HFFc6 (cell line): ENCODE results near the gene M1AP. TPM values are rescaled to one million over a fixed set of nuclear protein-coding genes. Genes with fewer than 3 reads are reported as not detected.

Source experiments
- DNase-seq: peaks from one replicate; pipeline ENCODE4 v3.0.0-alpha.2; 2018
- H3K27ac Mint-ChIP-seq: 2 replicates; pipeline ENCODE4 v1.8.0; 2020; ENCODE audit warnings: mild to moderate bottlenecking, mixed read lengths
- H3K27me3 Mint-ChIP-seq: 2 replicates; pipeline ENCODE4 v1.8.0; 2021; ENCODE audit warnings: mild to moderate bottlenecking, moderate library complexity, mixed read lengths; ENCODE audit not compliant: insufficient read depth
- H3K36me3 Mint-ChIP-seq: 2 replicates; pipeline ENCODE4 v1.8.0; 2021; ENCODE audit warnings: low read depth, mixed read lengths
- H3K4me1 Mint-ChIP-seq: 2 replicates; pipeline ENCODE4 v1.8.0; 2020; ENCODE audit warnings: low read depth, mixed read lengths
- H3K4me3 Mint-ChIP-seq: 2 replicates; pipeline ENCODE4 v1.8.0; 2020; ENCODE audit warnings: mild to moderate bottlenecking, moderate library complexity, mixed read lengths
- H3K9me3 Mint-ChIP-seq: 2 replicates; pipeline ENCODE4 v1.8.0; 2020; ENCODE audit warnings: mild to moderate bottlenecking, mixed read lengths
- CTCF ChIP-seq: fragments of 200-600 bp; sonication (generic); IDR thresholded peaks from 2 replicates; pipeline ENCODE4 v1.5.0; 2021; ENCODE audit warnings: antibody characterized with exemption, mild to moderate bottlenecking
- total RNA-seq, 6 experiments: library from RNA; stranded (reverse); fragmentation: NEBNext Ultra II Directional; extraction: Animal tissue kit (Norgen Biotek cat#: 25700); gene quantifications; 2 replicates in 1 of 6; 3 replicates in 5 of 6; pipeline ENCODE4 v1.2.3, GENCODE V29; 2021

Gene M1AP
- total RNA-seq, 6 experiments from 2014 or later, result 0.14 to 0.38 (median 0.17) TPM; not detected in 1

GRCh38 chr2:74597410-74597809 lies 50.7 kb downstream of the M1AP start:
- Mint-ChIP-seq H3K4me1 (peaks cover 14% of the 10 kb centered on the region), H3K9me3 (no peaks in the 10 kb centered on the region), H3K27me3 (peaks cover 11% of the 10 kb centered on the region), H3K4me3 (no peak overlapping the region), H3K27ac (no peak overlapping the region), H3K36me3 (no peaks in the 10 kb centered on the region)
- no peak for DNase-seq
- no peak for TF ChIP-seq CTCF

DNA sequence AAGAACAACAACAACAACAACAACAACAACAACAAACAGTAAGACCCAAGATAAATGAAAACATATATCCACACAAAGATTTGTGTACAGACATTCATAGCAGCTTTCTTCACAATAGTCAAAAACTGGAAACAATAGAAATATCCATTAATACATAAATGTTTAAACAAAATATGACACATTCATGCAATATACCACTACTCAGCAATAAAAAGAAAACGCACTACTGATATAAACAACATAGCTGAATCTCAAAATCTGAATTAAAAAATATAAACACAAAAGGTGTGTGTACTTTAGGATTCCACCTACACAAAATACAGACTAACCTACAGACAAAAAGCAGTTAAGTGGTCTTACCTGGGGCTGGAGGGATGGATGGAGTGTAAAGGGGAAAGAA lies 51.5 kb downstream of the M1AP start:
- H3K36me3 Mint-ChIP-seq, result no peaks in the 10 kb centered on the region
- peaks cover 11% of the 10 kb centered on the region for H3K27me3 Mint-ChIP-seq
- TF ChIP-seq CTCF, result no peak
- H3K4me3 Mint-ChIP-seq, result no peak overlapping the region
- DNase-seq, result no peak
- H3K4me1 Mint-ChIP-seq, result peaks cover 11% of the 10 kb centered on the region
- H3K27ac Mint-ChIP-seq, result no peak overlapping the region
- no peaks in the 10 kb centered on the region for H3K9me3 Mint-ChIP-seq

DNA sequence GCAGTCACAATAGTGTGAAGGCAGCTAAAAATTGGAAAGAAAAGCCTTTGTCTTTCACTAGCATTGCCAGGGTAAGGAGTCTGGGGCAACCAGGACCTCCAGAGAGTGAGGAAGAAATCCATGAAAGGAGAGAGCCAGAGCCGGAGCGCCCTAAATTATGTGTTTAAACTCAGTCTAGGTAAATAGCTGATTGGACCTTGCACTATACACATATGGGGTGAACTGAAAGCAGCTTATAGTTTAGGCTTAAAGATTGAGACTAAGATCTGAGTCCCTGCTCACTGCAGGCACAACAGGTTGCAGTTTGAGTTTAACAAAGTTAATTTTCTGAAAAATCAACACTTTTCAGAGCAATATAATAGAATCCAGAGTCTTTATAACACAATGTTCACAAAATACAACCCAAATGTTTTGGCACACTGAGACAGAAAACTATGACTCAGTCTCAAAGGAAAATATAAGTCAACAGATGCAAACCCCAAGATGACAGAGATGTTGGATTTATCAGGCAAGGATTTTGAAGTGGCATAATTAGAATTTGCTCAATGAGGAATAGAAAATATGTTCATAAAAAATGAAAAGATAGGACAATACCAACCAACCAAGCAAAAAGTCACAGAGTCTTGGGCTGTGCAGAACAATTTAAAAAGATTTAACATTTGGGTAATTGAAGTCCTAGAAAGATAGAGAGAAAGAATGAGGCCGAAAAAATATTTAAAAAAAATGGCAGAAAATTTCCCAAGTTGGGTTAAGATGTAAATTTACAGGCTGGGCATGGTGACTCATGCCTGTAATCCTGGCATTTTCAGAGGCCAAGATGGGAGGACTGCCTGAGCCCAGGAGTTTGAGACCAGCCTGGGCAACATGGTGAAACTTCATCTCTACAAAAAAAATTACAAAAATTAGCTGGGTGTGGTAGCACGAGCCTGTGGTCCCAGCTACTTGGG lies 54.0 kb downstream of the M1AP start:
- Mint-ChIP-seq H3K27me3 (peaks cover 11% of the 10 kb centered on the region), H3K27ac (no peak overlapping the region), H3K4me3 (no peak overlapping the region), H3K36me3 (no peaks in the 10 kb centered on the region), H3K9me3 (no peaks in the 10 kb centered on the region), H3K4me1 (peaks cover 11% of the 10 kb centered on the region)
- no peak for TF ChIP-seq CTCF
- no peak for DNase-seq

- no peak for DNase-seq
- peaks cover 36% of the 10 kb centered on the region for H3K4me1 Mint-ChIP-seq
- peaks cover 7% of the 10 kb centered on the region; the same call in 1 of the 2 replicates for H3K27me3 Mint-ChIP-seq
- no peak for TF ChIP-seq CTCF
- no peaks in the 10 kb centered on the region for H3K36me3 Mint-ChIP-seq
- no peaks in the 10 kb centered on the region for H3K9me3 Mint-ChIP-seq
- H3K27ac Mint-ChIP-seq, result no peak overlapping the region
- H3K4me3 Mint-ChIP-seq, result no peak overlapping the region
These were observed 59.5 kb downstream of the M1AP start for GRCh38 chr2:74588664-74589063.

DNA sequence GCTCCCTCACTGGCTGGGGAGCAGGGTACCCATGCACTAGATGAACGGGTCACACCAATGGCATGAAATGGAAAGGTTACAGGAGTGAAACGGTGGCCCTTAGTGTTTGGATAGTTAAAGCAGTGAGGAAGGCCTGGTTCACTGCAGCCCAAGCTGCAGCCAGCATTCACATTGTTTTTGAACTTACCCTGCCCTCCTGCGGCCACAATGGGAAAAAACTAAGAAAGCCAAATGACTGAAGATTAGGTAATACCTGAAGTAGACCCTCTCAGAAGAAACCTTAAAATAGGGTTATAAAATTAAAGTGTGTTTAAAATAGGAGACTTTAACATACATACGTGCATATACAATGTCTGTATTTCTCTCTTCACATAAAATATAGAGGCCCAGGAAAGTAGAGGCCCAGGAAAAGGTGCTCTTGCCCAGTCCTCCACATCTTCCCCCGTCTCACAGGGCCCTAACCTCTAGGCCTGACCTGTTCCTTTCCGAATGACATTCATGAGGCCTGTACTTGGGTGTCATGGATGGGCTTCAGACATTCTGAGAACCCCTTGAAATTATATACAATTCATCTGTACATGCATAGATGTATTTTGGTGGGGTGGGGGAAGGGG lies 60.4 kb downstream of the M1AP start:
- peak; percentile 61 for DNase-seq
- peak; percentile 84 for TF ChIP-seq CTCF
- Mint-ChIP-seq H3K27me3 (peaks cover 3% of the 10 kb centered on the region; the same call in 1 of the 2 replicates), H3K27ac (no peak overlapping the region), H3K4me1 (peaks cover 42% of the 10 kb centered on the region), H3K9me3 (no peaks in the 10 kb centered on the region), H3K4me3 (no peak overlapping the region), H3K36me3 (no peaks in the 10 kb centered on the region)
